ENCODE measurements around the gene TMEM37. TPM values are rescaled to one million over a fixed set of nuclear protein-coding genes. Genes with fewer than 3 reads are reported as not detected.

Gene TMEM37
- total RNA-seq, 1 experiment from 2014 or later: 2.3 TPM

- no peaks in the 10 kb centered on the region for H3K79me2 ChIP-seq (ENCODE audit: insufficient read depth, low read length)
- H3K4me1 ChIP-seq (ENCODE audit: control insufficient read depth in 1 of 2, insufficient read depth in 2 of 2, low read length in 2 of 2): no peaks in the 10 kb centered on the region
- POLR2A ChIA-PET: no interaction called here
- no peaks in the 10 kb centered on the region for H4K20me1 ChIP-seq (ENCODE audit: insufficient read depth)
- TF ChIP-seq SP1 (IDR thresholded peaks at IDR 0.05; ENCODE audit: low read depth): no peak
- TF ChIP-seq ATF3 (IDR thresholded peaks at IDR 0.05): no peak
- no peak for TF ChIP-seq ZNF274 (IDR thresholded peaks at IDR 0.05; ENCODE audit: low read depth, low read length)
- TF ChIP-seq CBX3 (IDR thresholded peaks at IDR 0.05; ENCODE audit: low read depth): no peak
- TF ChIP-seq MAX (IDR thresholded peaks at IDR 0.05): no peak
- TF ChIP-seq REST (IDR thresholded peaks at IDR 0.05; ENCODE audit: low read depth): no peak
- no peak for TF ChIP-seq EGR1 (IDR thresholded peaks at IDR 0.05; ENCODE audit: low read depth)
- TF ChIP-seq ZFX (IDR thresholded peaks at IDR 0.05): no peak
- no peak for TF ChIP-seq SRF (IDR thresholded peaks at IDR 0.05; ENCODE audit: low read depth)
- no peak for TF ChIP-seq EZH2 (IDR thresholded peaks at IDR 0.05)
- no peak for TF ChIP-seq POLR2A (IDR thresholded peaks at IDR 0.05; ENCODE audit: borderline replicate concordance, extremely low read depth, insufficient read depth, insufficient read length)
- ATAC-seq (no peak), DNase-seq (ENCODE audit: low read depth, low spot score) (no peak)
- no peaks in the 10 kb centered on the region for H3K36me3 ChIP-seq (ENCODE audit: control insufficient read depth in 1 of 2, insufficient read depth in 2 of 2, low read length in 2 of 2)
- H3K4me3 ChIP-seq (replicated peaks in 1 of 2; ENCODE audit: low read depth in 1 of 2, low read length in 2 of 2): no peak overlapping the region
- no peak overlapping the region for H3K4me2 ChIP-seq (ENCODE audit: low read length)
- BruUV-seq (replicated peaks): no TSS peak
- no peak overlapping the region for H3K9ac ChIP-seq (ENCODE audit: low read length)
- no peaks in the 10 kb centered on the region for H3K27me3 ChIP-seq (ENCODE audit: insufficient read depth, low read length)
- H3K9me3 ChIP-seq (ENCODE audit: control insufficient read depth in 1 of 2, insufficient read depth in 1 of 2, low read depth in 1 of 2, low read length in 2 of 2): no peaks in the 10 kb centered on the region
- RAD21 ChIA-PET (ENCODE audit: low non-redundant PET in 1 of 2, low total read pairs in 2 of 2, uncharacterized antibody in 2 of 2, unreplicated experiment in 2 of 2): no interaction called here
- no peak overlapping the region for H3K27ac ChIP-seq (ENCODE audit: low read depth, low read length)
- CTCF ChIA-PET: interaction anchor here (0.9 to 2.3 kb wide), 2 partner anchors 10 to 77 kb away, joined by 3 to 6 read pairs; no protein-coding TSS in a partner anchor
- no peaks in the 10 kb centered on the region for H3K9me2 ChIP-seq (ENCODE audit: insufficient read depth)
- intact Hi-C loops (cut with micrococcal nuclease): no loop called here
- H2AFZ ChIP-seq (ENCODE audit: low read depth, low read length, poor library complexity, severe bottlenecking): no peak overlapping the region
Measured at GRCh38 chr2:119486196-119486827, 54.7 kb downstream of the TMEM37 start.

Measured in HCT116 (cell line).